GM21717 (cell line): Measurements from ENCODE around the gene RBMS3.

ENCODE experiments used
- ATAC-seq: cut with Tn5 transposase; IDR thresholded peaks from one replicate; pipeline ENCODE4 v1.9.1; 2021; ENCODE audit warnings: mild to moderate bottlenecking, moderate library complexity; ENCODE audit not compliant: unreplicated experiment

RBMS3 gene

DNA sequence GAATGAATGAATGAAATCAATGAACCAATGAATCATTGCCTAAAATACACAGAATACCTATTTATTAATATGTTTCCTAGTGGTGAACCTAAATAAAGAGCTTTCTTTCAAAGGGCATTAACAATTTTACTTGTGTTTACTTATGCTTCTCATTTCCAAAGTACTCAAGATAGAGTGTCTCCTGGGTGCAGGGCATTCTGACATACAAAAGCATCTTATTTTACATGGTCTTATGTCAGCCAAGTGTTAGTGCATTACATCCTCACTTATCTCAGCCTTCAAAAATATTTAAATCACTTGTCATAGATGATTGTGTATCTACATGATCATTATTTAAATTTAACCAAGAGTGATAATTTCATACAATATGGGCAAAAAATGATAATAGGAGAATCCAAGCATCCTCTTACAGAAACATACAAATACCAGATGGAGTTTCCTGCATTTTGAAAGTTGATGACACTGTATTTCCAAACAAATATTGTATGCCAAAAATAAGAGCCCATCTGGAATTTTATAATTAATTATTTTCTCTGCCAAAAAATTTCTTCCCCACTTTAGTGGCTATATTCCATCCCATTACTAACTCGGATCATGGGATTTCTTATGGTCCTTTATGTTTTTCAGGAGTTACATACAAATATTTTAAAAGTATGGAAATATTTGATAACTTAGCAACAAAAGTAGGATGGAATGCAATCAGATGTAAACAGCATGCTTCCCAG, 279.0 kb downstream of the RBMS3 start:
- ATAC-seq = no peak

DNA sequence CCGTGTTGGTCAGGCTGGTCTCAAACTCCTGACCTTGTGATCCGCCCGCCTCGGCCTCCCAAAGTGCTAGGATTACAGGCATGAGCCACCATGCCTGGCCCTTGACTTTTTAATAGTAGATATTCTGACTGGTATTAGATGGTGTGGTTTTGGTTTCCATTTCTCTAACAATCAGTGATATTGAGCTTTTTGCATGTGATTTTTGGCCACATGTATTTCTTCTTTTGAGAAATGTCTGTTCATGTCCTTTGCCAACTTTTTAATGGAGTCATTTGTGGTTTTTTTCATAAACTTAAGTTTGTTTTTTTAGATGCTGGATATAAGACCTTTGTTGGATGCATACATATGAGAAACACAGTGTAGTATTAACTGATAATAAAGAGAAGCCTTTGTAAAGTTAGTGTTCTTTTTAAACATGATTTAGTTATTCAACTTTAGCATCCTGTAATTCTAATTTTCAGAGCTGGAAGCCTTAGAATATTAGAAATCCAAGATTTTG, 280.8 kb downstream of the RBMS3 start:
- no peak for ATAC-seq

DNA sequence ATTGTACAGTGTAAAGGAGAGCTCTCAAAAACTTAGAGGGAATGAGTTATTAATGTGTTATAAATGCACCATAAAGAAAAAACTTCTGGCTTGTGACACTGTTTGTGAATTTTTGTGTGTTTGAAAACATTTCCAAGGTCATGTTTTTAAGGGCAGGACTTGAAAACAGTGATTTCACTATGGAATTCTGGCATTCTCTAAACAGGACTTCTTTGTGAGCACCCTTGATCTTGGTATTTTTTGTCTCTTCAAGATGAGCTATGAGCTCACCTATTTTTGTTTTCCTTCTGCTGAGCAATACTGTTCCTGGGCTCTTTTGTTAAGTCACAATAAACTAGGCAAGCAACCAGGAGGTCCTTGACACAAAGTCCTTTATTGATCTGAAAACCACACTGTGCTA, 284.4 kb downstream of the RBMS3 start:
- ATAC-seq = no peak

DNA sequence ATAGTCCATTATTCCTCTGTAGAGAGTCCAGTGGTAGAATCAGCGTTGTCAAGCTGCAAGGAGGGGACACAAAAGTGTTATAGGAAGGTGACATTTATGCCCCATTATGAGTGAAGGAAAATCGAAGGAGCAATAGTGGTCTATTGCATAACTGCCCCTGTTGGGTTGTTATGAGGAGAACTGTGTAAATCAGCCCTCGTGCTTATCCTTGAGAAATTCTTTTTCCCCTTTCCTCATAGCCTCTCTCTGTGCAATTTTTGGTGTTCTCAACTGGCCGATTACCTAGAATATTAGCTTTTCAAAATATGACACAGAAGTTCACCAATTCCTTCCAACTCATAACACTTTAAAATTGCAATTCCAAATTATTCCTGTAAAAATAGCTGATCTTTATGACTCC, 286.6 kb downstream of the RBMS3 start:
- ATAC-seq = no peak

DNA sequence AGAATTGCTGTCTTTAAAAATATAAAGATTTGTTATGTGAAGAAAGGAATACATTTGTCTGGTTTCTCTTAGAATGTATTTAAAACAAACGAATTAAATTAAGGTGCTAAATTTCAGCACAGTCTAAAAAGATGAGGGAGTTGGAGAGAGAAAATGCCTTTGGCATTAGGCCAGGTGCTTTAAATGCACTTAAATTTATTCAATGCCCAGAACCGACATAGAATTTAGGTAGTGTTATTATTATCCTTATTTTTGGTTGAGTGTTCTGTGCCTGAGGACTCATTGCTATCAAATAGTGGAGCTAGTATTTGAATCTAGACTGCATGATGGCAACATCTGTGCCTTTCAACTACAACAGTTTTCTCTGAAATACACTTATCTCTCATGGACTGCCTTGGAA, 287.5 kb downstream of the RBMS3 start:
- ATAC-seq = no peak

DNA sequence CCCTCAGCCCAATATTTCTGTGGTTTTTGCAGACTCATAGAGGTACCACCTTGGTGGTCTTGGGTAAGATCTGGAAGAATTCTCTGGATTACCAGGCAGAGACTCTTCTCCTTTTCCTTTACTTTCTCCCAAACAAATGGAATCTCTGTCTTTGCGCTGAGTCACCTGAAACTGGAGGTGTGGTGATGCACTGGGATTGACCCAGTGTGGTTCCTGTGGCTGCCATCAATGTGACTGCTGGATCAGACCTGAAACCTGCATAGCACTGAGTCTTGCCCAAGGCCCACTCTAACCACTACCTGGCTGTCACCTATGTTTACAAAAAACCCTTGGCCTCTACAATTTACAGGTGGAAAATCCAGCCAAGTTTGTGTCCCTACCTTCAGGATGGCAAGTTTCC, 295.3 kb downstream of the RBMS3 start:
- ATAC-seq = no peak

DNA sequence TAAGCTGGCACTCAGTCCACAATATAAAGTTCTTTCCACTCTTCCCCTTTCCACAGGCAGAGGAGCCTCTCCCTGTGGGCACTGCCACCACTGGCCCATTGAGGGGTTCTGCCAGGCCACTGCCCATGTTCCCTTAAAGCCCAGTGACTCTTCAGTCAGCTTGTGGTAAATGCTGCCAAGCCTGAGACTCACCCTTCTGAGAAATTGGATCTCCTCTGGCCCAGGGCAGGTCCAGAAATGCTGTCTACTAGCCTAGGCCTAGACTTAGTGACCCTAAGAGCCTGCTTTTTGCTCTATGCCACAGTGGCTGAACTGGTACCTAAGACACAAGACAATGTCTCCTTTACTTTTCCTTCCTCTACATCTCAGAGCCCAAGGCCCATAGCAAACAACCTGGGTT, 295.8 kb downstream of the RBMS3 start:
- ATAC-seq = no peak

DNA sequence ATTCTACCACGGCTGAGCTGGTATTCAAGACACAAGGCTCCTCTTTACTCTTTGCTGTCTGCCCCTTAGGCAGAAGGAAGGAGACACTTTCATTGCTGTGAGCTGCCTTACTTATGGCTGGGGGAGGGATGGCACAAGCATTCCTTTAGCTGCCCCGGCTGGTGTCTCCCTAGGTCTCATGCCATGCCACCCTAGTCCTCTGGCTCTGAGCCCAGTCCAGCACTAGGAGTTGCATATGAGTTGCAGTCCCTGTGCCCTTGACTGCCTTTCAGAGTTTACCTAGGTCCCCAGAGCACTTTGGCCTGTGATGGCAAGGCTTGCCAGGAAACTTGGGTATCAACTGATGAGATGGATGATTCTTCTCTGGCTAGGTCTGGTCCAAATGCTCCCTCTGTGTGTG, 296.4 kb downstream of the RBMS3 start:
- no peak for ATAC-seq

DNA sequence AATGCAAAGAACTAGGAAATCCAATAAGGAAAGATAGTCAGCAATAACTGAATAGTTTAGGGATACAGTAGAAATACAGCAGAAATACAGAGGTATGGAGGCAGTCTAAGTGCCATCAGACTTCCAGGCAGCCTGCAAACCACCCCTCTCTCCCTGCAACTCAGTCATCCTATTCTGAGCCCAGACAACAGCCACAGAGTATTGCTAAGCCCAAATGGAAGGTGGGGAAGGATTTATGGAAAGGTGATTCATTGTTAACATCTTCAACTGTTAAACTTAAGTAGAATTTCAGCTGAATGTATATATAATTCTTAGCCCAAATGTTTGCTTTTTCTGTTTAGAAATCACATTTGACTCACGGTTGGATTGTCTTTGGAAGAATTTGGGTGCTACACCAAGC, 300.4 kb downstream of the RBMS3 start:
- no peak for ATAC-seq

DNA sequence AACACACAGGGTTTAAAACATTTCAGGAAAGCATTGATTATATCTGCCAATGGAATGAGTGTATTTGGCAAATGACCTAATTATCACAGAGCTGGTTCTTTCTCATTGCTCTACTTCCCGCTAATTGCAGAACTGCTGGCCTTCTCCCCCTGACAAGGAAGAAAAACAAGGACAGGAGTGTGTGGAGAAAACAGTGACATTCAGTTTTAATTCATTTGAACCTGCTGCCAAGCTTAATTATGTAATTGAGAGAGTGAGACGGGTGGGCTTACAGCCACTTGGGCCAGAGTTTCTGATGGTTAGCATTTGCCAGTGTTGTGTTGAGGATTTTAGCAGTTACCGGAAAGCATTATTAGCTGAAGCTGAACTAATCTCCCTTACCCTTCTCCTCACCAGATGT, 301.4 kb downstream of the RBMS3 start:
- ATAC-seq = no peak

DNA sequence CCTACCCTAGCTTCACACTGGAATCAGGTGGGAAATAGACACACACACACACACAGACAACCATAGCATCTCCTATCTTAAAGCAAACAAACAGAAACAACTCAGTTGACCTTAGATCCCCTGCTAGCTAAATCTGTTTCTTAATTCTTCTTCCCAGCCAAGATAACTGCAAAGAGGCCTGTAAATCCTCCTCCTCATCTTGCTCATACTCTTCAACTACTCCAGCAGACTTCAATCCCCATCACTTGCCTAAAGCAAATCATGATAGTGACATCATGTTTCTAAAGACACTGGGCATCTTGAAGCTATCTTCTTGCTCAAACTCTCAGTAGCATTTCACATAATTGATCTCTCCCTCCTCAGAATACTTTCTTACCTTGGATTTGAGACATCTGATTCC, 303.0 kb downstream of the RBMS3 start:
- no peak for ATAC-seq

DNA sequence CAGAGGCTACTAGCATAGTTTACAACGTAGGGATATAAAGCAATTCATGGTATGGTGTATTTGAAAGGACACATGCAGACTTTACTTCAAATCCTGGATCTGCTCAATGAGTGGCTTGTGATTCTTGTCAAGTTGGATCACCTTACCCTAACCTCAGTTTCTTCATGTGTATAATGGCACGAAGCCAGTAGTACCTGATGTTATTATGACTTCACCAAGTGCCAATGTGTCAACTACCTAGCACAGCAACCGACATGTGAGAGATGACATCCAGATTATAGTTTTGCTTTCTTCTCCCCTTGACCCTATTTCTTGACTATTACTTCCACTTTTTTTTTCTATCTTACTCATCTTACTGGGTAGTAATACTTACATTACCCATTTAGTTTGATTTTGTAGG, 304.5 kb downstream of the RBMS3 start:
- ATAC-seq = peak; percentile 46

DNA sequence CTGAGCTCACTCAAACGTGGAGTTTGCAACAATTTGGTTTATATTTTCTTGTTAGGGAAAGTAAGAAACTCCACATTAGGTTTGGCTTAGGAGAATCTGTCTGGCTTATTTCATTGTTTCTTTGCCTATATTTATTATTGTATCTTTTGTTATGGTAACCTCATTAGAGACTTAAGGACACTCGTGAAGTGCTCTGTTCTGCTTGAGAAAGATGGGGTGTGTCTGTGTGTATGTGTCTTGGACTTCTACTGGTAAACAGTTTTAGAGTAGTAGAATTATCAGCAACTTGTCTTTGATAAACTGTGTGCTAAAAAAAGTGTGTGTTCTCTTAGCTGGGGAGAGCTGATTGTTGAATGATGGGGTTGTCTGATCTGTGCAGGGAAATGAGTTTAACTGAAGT, 306.5 kb downstream of the RBMS3 start:
- no peak for ATAC-seq

DNA sequence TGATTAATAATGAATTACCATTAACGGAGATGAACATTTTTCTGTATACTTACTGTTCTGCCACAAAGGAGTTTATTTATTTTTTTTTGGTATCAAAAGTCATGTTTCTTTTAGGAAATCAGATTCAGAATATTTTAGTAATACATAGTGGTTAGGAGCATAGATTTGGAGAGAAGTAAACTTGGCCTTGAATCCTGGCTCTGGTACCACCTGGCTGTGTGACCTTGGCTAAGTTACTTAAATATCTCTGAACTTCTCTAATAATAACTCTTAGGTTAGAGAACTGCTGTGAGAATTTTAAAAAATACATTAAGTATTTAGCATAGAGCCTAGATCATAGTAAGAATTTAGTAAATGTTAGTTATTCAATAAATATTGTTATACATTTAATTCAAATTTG, 309.1 kb downstream of the RBMS3 start:
- ATAC-seq = no peak

DNA sequence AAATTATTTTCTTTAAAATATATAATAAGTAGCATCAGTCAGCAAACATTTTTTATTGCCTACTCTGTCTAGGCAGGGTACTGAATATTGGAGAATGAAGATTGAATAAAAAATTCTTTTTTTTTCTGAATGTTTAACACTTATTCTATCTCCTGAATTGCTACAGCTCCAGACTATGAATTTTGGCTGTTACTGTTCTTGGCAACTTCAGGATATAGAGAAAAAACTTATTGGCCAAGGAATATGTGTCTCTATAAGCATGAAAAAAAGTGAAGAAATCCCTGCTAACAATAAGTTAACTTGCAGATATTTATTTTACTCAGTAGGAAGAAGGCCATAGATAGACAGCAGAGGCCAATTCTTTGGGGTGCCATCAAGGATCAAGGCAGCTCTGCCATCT, 309.6 kb downstream of the RBMS3 start:
- no peak for ATAC-seq

DNA sequence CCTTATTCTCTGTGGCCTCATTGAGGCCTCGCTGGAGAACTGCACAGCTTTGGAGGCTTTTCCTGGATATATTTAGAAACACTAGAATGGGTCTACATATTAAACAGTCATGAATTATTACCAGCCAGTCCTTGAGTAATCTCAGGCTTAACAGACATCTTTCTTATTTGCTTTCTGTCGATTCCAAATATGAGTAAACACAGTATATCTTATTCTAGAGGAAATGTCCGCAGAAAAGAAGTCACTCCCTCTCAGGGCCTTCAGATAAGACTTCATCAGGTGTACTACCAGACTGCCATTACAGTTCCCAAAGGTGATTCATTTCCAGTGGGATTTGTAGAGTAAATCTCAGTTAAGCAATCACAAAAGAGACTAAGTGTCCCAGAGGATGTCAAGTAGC, 310.7 kb downstream of the RBMS3 start:
- ATAC-seq = no peak

DNA sequence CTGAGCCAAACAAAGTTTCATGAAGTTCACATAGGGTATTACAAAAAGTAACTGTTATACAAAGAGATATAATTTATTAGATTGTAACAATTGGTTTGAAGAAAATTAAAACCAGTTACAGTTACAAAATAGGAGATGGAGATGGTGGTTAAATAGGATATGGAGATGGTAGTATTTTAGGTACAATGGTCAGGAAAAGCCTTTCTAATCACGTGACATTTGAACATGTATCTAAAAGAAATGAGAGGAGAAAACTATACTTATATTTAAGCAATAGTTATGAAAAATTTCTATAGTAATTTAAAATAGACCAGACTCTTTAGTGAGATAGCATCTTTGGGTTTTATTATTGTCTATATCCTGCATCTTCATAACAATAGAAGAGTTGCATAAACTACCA, 312.9 kb downstream of the RBMS3 start:
- no peak for ATAC-seq

DNA sequence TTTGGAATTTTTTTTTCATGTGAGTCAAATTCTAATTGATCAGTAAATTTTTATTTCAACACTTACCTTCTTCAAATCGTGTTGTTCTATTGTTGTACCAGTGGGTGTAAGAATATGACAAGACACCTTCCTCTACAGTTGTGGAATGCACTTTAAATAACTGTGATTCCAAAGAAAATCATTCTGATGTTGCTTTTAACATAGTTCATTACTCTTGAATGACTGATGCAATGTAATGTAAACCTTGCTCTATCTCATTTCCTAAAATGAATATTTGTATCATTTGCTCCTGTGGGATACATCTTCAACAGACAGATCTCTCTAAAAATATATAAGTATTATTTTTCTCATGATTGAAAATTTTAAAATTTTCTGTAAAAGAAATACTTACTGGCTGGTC, 313.4 kb downstream of the RBMS3 start:
- ATAC-seq = no peak

DNA sequence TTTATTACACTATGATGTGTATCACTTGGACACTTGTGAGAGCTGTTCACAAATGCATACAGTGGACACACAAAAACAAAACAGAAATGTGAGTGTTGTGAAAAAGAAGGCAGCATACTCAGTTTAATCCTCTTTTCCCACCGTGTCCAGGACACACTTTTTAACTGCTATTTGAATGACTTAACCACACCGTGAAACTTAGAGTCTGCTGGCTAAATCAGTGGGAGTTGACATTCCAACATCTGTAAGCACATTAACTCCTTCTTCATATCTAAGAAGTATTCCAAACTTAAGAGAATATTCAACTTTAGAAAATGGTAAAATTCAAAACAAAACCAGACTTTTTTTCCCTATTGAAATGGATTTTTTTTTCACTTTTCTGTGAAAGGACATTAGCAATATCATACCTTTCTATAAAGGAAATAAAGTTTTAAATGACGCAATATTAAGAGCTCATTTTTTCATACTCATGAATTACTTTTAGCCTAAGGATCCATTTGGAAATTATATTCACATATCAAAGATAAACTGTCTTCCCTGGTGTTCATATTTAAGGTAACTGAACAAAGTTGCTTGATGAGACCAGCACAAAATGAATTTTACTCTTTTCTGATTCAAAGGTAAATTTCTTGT, 316.6 kb downstream of the RBMS3 start:
- no peak for ATAC-seq

DNA sequence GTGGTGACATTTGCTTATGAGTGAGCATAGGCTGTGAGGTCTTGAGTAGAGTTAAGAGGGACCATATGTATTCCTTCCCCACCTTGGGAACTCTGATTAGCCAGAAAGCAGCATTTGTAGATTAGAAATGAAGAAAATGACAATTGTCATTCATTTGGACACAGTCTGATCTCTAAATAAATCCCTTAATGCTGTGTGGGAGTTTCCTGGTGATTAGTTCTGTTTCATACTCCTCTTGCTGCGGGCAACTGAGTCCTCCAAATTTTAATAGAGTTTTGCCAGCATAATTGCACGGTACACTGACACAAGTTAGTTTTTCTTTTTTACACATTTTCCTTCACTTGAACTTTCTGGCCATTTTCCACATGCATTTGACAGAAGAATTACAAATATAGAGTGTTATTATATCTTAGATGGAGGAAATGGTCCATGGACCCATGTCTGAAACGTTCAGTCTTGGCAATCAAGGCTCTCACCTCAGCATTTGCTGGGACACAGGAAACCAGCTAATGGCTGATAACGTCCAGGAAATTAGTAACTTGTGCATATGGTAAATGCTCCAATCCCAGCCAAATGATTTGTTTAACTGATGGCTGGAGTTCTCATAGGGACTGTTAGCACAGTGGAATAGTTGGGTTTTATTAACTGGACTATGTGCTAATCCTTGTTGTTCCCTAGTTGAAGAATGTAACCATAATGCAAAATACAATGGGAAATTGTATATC, 321.2 kb downstream of the RBMS3 start:
- ATAC-seq = no peak

DNA sequence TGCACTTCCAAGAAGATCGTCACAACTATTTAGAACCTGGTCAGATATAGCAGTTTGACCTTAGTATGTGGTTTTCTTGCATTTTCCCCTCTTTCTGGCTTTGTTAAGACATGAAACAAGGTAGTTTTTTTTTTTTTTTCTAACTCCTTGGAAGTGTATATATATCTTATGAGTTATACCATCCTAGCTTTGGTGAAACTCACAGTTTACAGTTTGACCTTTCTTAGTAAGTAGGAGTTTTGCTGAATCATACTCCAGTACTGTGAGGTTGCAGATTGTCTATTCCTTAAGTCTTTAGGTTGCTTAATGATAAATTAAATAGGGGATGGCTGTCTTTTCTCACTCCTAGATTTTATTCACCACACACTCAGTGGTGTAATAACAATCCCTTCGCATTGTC, 325.0 kb downstream of the RBMS3 start:
- no peak for ATAC-seq

DNA sequence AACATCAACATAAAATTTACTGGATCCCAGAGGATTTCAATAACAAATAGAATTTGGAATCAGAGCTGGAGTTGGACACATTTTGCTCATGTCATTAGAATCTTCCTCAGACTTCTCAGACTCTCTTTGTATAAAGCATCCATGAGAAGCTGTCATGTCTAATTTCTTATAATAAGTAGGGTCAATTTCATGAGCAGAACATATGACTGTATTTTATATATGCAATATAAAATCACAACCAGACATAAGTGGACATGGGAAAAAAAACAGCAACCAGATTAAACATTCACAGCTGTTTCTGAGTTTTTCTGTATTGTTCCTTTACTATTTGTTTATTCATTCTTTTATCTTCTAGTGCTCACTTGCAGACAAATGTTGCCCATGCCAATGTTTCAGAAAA, 325.5 kb downstream of the RBMS3 start:
- no peak for ATAC-seq
